K562 (cell line): ENCODE results near the gene NDUFS3. TPM values are rescaled to one million over a fixed set of nuclear protein-coding genes. Genes with fewer than 3 reads are reported as not detected.

Experiments
- BCLAF1 ChIP-seq, 2 experiments: fragments of 450-650 bp in 1 of 2; IDR thresholded peaks; 2 replicates each; pipeline ENCODE4 v1.6.1; 2011 to 2017; ENCODE audit warnings: low read depth in 2 of 2, antibody characterized with exemption in 1 of 2, borderline replicate concordance in 1 of 2, low read length in 1 of 2, mild to moderate bottlenecking in 1 of 2, mixed read lengths in 1 of 2; ENCODE audit not compliant: control insufficient read depth in 1 of 2
- CCAR2 ChIP-seq: fragments of 200-400 bp; formaldehyde crosslinking; IDR thresholded peaks from 2 replicates; pipeline ENCODE4 v1.6.1; 2017; ENCODE audit warnings: mild to moderate bottlenecking, low read depth, low read length
- ETV1 ChIP-seq: fragments of 450-650 bp; conservative IDR thresholded peaks from 2 replicates; pipeline ENCODE4 v1.6.1; 2016; ENCODE audit warnings: missing genetic modification characterization, control low read depth, low read depth, missing compliant biosample characterization
- KDM1A ChIP-seq, 2 experiments: fragments of 450-650 bp; IDR thresholded peaks; 2 replicates each; pipeline ENCODE4 v1.6.1; 2016; ENCODE audit warnings: mild to moderate bottlenecking in 2 of 2
- MBD1 ChIP-seq: fragments of 250-450 bp; sonication (Bioruptor Pico); IDR thresholded peaks from 2 replicates; pipeline ENCODE4 v1.8.0; 2022; ENCODE audit warnings: inconsistent platforms
- MYBL2 ChIP-seq, 2 experiments: fragments of 450-650 bp in 1 of 2; sonication (generic) in 1 of 2; formaldehyde crosslinking in 1 of 2; IDR thresholded peaks; 2 replicates each; pipeline versions ENCODE4 v1.6.1 to v1.8.1; 2017 to 2022; ENCODE audit warnings: borderline replicate concordance in 1 of 2, inconsistent platforms in 1 of 2, low read depth in 1 of 2, mild to moderate bottlenecking in 1 of 2, missing genetic modification reagents in 1 of 2, moderate library complexity in 1 of 2
- PCBP2 ChIP-seq: fragments of 200-400 bp; formaldehyde crosslinking; IDR thresholded peaks from 2 replicates; pipeline ENCODE4 v1.6.1; 2018; ENCODE audit warnings: low read length, low read depth, mild to moderate bottlenecking, moderate library complexity; ENCODE audit not compliant: poor library complexity, severe bottlenecking
- POLR2A ChIP-seq: fragments of 450-650 bp; conservative IDR thresholded peaks from 2 replicates; pipeline ENCODE4 v1.6.1; 2016
- RAD51 ChIP-seq: fragments of 450-650 bp; IDR thresholded peaks from 2 replicates; pipeline ENCODE4 v1.7.1; 2016; ENCODE audit warnings: low read depth, mild to moderate bottlenecking, borderline replicate concordance
- SNIP1 ChIP-seq: fragments of 450-650 bp; IDR thresholded peaks from 2 replicates; pipeline ENCODE4 v1.7.1; 2017; ENCODE audit warnings: low read depth, mild to moderate bottlenecking
- ZNF274 ChIP-seq: IDR thresholded peaks from 2 replicates; pipeline ENCODE4 v1.6.1; 2011; ENCODE audit warnings: low read depth, mild to moderate bottlenecking, low read length, moderate library complexity, borderline replicate concordance
- polyA plus RNA-seq, 8 experiments: library from polyadenylated mRNA; depleted of rRNA in 4 of 8; stranded (reverse) in 5 of 8; unstranded in 3 of 8; fragments of >200 nt; fragmentation: Nextera tagmentation in 2 of 8; fragmentation: Illumina TruSeq in 1 of 8; extraction: Ambion mirVana in 2 of 8; extraction: Trizol in 1 of 8; gene quantifications; 2 replicates each; pipeline versions ENCODE4 v1.2.1 to v1.2.3, GENCODE V29; 2011 to 2014; ENCODE audit warnings: inconsistent platforms in 1 of 8, missing spikeins in 1 of 8
- total RNA-seq, 7 experiments: library from RNA; depleted of rRNA in 6 of 7; stranded (reverse); fragments of >200 nt in 6 of 7; fragmentation: Illumina TruSeq in 2 of 7; extraction: Trizol in 2 of 7; gene quantifications; 2 replicates each; pipeline versions ENCODE4 v1.2.1 to v1.2.3, GENCODE V29; 2011 to 2021; ENCODE audit warnings: low replicate concordance in 1 of 7
- TF ChIP-seq, protein P1 (sequence below): fragments of 450-650 bp; formaldehyde crosslinking; IDR thresholded peaks from 2 replicates; pipeline ENCODE4 v1.4.0; 2020; ENCODE audit warnings: mild to moderate bottlenecking, moderate library complexity
- TF ChIP-seq, protein P2 (sequence below), 3 experiments: fragments of 200-800 bp in 1 of 3; fragments of 250-450 bp in 1 of 3; fragments of 450-650 bp in 1 of 3; sonication (Bioruptor Pico) in 1 of 3; sonication (Bioruptor generic) in 1 of 3; formaldehyde crosslinking in 1 of 3; IDR thresholded peaks; 2 replicates each; pipeline versions ENCODE4 v1.6.1 to v1.8.0; 2016 to 2022; ENCODE audit warnings: mild to moderate bottlenecking in 2 of 3, missing genetic modification characterization in 2 of 3, missing compliant biosample characterization in 1 of 3, moderate library complexity in 1 of 3

NDUFS3 gene
- total and polyA plus RNA-seq, 9 of the 15 experiments (the other 6 are each of a cell fraction or from before 2014, with no cell fraction given): 38.7 to 341 (median 194) TPM

- TF ChIP-seq PCBP2 (no peak), BCLAF1 (IDR thresholded peaks at IDR 0.05; ENCODE audit: borderline replicate concordance in 1 of 2, control insufficient read depth in 1 of 2, low read depth in 2 of 2, low read length in 1 of 2) (peak in 1 of 2 experiments; percentile 97; a peak in 3 of 4 replicates), MYBL2 (IDR thresholded peaks at IDR 0.05; ENCODE audit: low read depth) (0 out of 2 replicates have a peak, but pooled peaks have one; percentile 17), MYBL2 (CRISPR knock-in tag; IDR thresholded peaks at IDR 0.05; ENCODE audit: borderline replicate concordance) (no peak), ZNF274 (no peak), RAD51 (peak; percentile 37; the same call in 1 of the 2 replicates), MBD1 (CRISPR knock-in tag) (no peak), ETV1 (peak; percentile 98), CCAR2 (0 out of 2 replicates have a peak, but pooled peaks have one; percentile 84), SNIP1 (no peak), KDM1A (IDR thresholded peaks at IDR 0.05) (peak; percentile 35 to 87; a peak in 3 of 4 replicates), POLR2A (peak; percentile 95)
- TF ChIP-seq, protein P1, sequence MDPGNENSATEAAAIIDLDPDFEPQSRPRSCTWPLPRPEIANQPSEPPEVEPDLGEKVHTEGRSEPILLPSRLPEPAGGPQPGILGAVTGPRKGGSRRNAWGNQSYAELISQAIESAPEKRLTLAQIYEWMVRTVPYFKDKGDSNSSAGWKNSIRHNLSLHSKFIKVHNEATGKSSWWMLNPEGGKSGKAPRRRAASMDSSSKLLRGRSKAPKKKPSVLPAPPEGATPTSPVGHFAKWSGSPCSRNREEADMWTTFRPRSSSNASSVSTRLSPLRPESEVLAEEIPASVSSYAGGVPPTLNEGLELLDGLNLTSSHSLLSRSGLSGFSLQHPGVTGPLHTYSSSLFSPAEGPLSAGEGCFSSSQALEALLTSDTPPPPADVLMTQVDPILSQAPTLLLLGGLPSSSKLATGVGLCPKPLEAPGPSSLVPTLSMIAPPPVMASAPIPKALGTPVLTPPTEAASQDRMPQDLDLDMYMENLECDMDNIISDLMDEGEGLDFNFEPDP: no peak
- TF ChIP-seq, protein P2, sequence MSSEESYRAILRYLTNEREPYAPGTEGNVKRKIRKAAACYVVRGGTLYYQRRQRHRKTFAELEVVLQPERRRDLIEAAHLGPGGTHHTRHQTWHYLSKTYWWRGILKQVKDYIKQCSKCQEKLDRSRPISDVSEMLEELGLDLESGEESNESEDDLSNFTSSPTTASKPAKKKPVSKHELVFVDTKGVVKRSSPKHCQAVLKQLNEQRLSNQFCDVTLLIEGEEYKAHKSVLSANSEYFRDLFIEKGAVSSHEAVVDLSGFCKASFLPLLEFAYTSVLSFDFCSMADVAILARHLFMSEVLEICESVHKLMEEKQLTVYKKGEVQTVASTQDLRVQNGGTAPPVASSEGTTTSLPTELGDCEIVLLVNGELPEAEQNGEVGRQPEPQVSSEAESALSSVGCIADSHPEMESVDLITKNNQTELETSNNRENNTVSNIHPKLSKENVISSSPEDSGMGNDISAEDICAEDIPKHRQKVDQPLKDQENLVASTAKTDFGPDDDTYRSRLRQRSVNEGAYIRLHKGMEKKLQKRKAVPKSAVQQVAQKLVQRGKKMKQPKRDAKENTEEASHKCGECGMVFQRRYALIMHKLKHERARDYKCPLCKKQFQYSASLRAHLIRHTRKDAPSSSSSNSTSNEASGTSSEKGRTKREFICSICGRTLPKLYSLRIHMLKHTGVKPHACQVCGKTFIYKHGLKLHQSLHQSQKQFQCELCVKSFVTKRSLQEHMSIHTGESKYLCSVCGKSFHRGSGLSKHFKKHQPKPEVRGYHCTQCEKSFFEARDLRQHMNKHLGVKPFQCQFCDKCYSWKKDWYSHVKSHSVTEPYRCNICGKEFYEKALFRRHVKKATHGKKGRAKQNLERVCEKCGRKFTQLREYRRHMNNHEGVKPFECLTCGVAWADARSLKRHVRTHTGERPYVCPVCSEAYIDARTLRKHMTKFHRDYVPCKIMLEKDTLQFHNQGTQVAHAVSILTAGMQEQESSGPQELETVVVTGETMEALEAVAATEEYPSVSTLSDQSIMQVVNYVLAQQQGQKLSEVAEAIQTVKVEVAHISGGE (CRISPR knock-in tag; IDR thresholded peaks at IDR 0.05): peak; percentile 99 to 100 (median 100)
Observed at GRCh38 chr11:47578524-47579494, at the start of gene NDUFS3, which contains the start of gene KBTBD4 (continued).
